ENCODE measurements around the gene NPAS3. TPM values are rescaled to one million over a fixed set of nuclear protein-coding genes. Genes with fewer than 3 reads are reported as not detected.

NPAS3 gene
- total RNA-seq, 1 donor from 2014 or later: 0.95 TPM

DNA sequence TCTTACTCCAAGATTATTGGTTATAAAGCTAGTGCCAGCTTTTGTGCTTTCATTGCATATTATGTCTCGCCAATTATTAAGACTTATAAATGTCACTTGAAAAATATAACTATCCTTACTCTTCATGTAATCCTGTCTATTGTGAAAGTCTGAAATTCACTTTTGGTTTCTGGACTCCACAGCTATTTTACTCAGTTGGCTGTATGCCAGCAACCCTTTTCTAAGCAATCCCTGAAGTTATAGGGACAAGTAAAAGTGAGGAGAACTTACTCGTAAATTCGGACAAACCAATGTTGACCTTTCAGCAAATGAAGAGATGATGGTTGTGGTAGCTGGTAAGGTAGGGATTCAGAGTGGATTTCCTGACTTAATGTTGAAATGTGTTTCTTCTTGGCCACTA, 196.3 kb downstream of the NPAS3 start:
- no peaks in the 10 kb centered on the region for H3K9me3 ChIP-seq
- H3K4me3 ChIP-seq: no peak overlapping the region
- TF ChIP-seq, protein P1, sequence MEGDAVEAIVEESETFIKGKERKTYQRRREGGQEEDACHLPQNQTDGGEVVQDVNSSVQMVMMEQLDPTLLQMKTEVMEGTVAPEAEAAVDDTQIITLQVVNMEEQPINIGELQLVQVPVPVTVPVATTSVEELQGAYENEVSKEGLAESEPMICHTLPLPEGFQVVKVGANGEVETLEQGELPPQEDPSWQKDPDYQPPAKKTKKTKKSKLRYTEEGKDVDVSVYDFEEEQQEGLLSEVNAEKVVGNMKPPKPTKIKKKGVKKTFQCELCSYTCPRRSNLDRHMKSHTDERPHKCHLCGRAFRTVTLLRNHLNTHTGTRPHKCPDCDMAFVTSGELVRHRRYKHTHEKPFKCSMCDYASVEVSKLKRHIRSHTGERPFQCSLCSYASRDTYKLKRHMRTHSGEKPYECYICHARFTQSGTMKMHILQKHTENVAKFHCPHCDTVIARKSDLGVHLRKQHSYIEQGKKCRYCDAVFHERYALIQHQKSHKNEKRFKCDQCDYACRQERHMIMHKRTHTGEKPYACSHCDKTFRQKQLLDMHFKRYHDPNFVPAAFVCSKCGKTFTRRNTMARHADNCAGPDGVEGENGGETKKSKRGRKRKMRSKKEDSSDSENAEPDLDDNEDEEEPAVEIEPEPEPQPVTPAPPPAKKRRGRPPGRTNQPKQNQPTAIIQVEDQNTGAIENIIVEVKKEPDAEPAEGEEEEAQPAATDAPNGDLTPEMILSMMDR (IDR thresholded peaks at IDR 0.05): no peak
- intact Hi-C loops (cut with DNase I): no loop called here
- no peaks in the 10 kb centered on the region for H3K4me1 ChIP-seq
- H3K36me3 ChIP-seq: no peaks in the 10 kb centered on the region
- DNase-seq: no peak
- H3K27me3 ChIP-seq (ENCODE audit: low read depth): no peaks in the 10 kb centered on the region
- no peak overlapping the region for H3K27ac ChIP-seq
- ATAC-seq: no peak

DNA sequence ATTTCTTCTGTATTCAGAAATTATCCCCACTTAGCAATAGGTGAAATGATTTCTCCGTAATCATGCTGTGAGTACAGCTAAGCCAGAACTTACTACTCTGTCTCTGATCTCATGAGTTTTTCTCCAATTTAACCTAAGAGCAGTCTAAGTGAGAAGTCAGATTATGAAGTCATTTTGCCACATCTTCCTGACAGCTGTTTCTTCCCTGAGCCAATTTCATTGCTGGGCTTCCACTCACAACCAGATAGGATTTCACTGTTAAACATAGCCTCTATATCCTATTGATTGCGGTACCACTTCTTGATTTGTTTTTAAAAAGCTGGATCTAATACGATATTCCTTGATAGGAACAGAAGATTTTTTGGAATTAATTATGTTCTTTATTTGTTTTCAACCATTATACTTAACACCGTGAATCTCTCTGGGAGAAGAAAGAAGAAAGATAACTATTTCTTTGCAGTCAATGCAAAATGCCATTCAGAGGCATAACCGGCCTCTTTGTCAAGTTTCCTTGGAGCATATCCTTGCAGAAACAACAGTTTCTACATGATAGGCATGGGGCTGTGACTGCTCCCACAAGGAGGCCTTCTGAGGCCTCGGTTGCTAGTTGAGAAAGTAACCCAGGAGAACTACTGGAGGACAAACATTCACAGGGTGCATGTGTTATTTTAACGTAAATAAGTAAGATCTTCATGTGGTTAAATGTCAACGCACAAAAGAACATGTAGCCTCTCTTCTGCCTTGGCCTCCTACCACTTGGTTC, 212.2 kb downstream of the NPAS3 start:
- Histone ChIP-seq H3K27me3 (ENCODE audit: low read depth) (no peaks in the 10 kb centered on the region), H3K36me3 (no peaks in the 10 kb centered on the region), H3K4me1 (no peaks in the 10 kb centered on the region), H3K27ac (no peak overlapping the region), H3K4me3 (no peak overlapping the region), H3K9me3 (no peaks in the 10 kb centered on the region)
- intact Hi-C loops (cut with DNase I): no loop called here
- DNase-seq (no peak), ATAC-seq (no peak)
- TF ChIP-seq, protein P1 (IDR thresholded peaks at IDR 0.05): no peak

DNA sequence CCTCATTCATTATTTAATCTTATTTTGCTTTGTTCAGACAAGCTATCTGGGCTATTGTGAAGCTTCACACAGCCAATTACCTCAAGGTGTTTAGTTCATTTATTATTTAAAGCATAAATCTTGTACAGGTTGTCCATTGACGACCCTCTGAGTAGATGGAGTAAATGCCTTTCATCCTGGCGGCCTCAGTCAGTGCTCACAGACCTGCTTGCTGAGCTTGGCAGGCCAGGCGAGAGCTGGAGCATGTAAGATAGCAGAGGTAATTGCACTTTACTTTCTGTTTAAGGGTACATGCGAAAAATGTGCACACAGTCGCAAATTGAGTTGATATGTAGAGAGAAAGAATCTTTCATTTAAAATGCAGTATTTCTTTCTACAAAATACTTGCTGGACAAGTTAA, 224.4 kb downstream of the NPAS3 start:
- no peaks in the 10 kb centered on the region for H3K4me1 ChIP-seq
- intact Hi-C loops (cut with DNase I): no loop called here
- no peaks in the 10 kb centered on the region for H3K36me3 ChIP-seq
- H3K27ac ChIP-seq: no peak overlapping the region
- no peaks in the 10 kb centered on the region for H3K9me3 ChIP-seq
- no peak for ATAC-seq
- TF ChIP-seq, protein P1 (IDR thresholded peaks at IDR 0.05): no peak
- H3K27me3 ChIP-seq (ENCODE audit: low read depth): no peaks in the 10 kb centered on the region
- no peak for DNase-seq
- no peak overlapping the region for H3K4me3 ChIP-seq

DNA sequence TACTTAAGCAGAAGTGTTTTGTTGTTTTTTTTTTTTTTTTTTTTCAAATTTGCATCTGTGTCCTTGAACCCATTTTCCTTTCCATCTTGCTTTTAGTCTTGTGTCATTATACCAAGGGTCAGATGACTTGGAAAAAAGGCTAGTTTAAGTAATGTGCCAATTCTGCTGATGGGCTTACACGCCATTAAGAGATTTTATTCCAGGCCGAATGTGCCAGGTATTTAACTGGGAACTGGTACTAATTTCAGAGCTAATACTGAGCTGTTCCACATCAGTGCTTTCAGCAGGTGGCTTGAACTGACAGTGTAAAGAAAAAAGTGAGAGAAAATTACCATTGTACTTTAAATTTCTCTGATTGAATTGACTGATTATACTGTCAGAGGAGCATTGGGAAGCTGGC, 224.9 kb downstream of the NPAS3 start:
- no peak overlapping the region for H3K27ac ChIP-seq
- DNase-seq: no peak
- TF ChIP-seq, protein P1 (IDR thresholded peaks at IDR 0.05): no peak
- H3K9me3 ChIP-seq: no peaks in the 10 kb centered on the region
- H3K36me3 ChIP-seq: no peaks in the 10 kb centered on the region
- intact Hi-C loops (cut with DNase I): no loop called here
- H3K27me3 ChIP-seq (ENCODE audit: low read depth): no peaks in the 10 kb centered on the region
- H3K4me1 ChIP-seq: no peaks in the 10 kb centered on the region
- ATAC-seq: no peak
- no peak overlapping the region for H3K4me3 ChIP-seq

GRCh38 chr14:33165144-33165925, 226.7 kb downstream of the NPAS3 start:
- H3K36me3 ChIP-seq: no peaks in the 10 kb centered on the region
- ATAC-seq: no peak
- no peaks in the 10 kb centered on the region for H3K9me3 ChIP-seq
- no peak overlapping the region for H3K27ac ChIP-seq
- no peaks in the 10 kb centered on the region for H3K4me1 ChIP-seq
- TF ChIP-seq, protein P1 (IDR thresholded peaks at IDR 0.05): no peak
- H3K4me3 ChIP-seq: no peak overlapping the region
- no peak for DNase-seq
- no peaks in the 10 kb centered on the region for H3K27me3 ChIP-seq (ENCODE audit: low read depth)
- intact Hi-C loops (cut with DNase I): no loop called here
